Retinal pigment epithelial cell (primary cell): Measurements from ENCODE around the gene RNF182.
"Not testable (repeated sequence)": the region's sequence is repeated elsewhere in the genome, so short reads cannot be mapped to it uniquely, and the experiment has no call there.

Source experiments
- DNase-seq: peaks from one replicate; pipeline ENCODE4 v3.0.0-alpha.2; 2010; ENCODE audit warnings: low read depth
- H3K4me3 ChIP-seq: 2 replicates; pipeline ENCODE4 v1.5.1; 2011; ENCODE audit warnings: mild to moderate bottlenecking, low read length, control low read depth, moderate library complexity
- TF ChIP-seq, protein P1 (sequence below): conservative IDR thresholded peaks from 2 replicates; pipeline ENCODE4 v1.5.1; 2011; ENCODE audit warnings: low read depth, low read length, control low read depth, inconsistent platforms

RNF182 gene

DNA sequence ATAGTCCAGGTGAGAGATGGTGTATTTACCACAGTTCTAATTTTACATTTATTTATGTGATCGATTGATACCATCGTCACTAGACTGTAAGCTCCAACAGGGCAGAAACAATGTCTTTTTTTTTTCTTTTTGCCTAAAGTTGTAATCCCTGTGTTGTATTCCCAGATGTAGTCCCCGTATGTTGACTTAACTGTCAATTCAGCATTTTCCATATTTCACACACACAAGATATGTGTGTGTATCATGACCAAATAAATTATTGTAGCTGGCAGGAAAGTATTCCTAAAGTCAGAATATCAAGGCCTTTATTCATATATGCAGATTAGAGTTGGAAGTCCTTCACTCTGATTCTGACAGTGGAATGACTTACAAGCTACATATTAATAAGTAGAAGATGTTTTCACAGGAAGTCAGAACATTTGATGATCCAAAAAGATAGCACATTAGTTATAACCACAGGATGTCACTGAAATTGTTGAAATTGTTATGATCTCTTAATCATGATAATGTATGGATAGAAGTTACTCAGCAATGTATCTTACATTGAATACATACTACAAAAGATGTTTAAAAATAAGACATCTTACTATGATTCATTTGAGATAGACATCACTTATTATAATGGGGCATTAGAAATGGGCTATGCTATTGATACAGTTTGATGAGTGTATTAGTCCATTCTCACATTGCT is 10.6 kb downstream of the RNF182 start:
- H3K4me3 ChIP-seq: no peak overlapping the region
- TF ChIP-seq, protein P1, sequence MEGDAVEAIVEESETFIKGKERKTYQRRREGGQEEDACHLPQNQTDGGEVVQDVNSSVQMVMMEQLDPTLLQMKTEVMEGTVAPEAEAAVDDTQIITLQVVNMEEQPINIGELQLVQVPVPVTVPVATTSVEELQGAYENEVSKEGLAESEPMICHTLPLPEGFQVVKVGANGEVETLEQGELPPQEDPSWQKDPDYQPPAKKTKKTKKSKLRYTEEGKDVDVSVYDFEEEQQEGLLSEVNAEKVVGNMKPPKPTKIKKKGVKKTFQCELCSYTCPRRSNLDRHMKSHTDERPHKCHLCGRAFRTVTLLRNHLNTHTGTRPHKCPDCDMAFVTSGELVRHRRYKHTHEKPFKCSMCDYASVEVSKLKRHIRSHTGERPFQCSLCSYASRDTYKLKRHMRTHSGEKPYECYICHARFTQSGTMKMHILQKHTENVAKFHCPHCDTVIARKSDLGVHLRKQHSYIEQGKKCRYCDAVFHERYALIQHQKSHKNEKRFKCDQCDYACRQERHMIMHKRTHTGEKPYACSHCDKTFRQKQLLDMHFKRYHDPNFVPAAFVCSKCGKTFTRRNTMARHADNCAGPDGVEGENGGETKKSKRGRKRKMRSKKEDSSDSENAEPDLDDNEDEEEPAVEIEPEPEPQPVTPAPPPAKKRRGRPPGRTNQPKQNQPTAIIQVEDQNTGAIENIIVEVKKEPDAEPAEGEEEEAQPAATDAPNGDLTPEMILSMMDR: no peak
- DNase-seq: no peak

DNA sequence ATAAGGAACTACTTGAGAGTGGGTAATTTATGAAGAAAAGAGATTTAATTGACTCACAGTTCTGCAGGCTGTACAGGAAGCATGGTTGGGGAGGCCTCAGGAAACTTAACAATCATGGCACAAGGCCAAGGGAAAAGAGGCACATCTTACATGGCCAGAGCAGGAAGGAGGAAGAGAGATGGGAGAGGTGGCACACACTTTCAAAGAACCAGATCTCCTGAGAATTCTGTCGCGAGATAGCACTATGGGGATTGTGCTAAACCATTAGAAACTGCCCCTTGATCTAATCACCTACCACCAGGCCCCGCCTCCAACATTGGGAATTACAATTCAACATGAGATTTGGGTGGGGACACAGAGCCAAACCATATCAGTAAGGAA is 11.1 kb downstream of the RNF182 start:
- not testable (repeated sequence) for H3K4me3 ChIP-seq, DNase-seq

DNA sequence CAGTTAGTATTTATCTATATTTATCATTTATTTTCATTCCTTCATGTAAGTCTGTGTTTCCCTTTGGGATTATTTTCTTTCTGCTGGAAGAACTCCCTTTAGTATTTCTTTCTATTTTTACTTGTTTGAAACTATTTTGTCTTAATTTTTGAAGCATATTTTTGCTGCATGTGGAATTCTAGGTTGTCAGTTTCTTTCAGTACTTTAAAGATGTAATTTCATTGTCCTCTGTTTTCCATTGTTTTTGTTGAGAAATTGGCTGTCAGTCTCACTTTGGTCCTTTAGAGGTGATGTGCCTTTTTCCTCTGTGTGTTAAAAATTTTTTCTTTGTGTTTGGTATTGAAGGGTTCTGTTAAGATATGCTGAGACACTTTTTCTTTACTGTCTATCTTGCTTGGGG is 17.1 kb downstream of the RNF182 start:
- TF ChIP-seq, protein P1: no peak
- no peak overlapping the region for H3K4me3 ChIP-seq
- no peak for DNase-seq

DNA sequence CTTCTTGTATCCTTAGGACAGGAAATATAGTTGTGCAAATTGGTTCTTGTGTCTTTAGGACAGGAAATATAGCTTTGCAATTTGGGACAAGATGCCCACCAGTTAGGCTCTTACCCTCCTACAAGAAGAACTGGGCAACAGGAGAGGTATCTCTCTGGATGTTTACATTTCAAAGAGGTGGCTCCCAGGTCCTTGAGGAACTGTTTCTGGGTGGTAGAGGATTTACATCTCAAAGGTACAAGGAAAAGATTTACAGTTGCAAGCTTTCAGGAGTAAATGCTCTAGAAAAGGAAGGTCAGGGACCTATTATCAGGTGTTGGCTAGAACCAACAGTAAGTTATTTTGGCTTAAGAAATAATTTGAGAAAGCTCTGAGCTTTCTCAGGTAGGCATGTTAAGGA is 19.2 kb downstream of the RNF182 start:
- no peak overlapping the region for H3K4me3 ChIP-seq
- TF ChIP-seq, protein P1: no peak
- DNase-seq: no peak

DNA sequence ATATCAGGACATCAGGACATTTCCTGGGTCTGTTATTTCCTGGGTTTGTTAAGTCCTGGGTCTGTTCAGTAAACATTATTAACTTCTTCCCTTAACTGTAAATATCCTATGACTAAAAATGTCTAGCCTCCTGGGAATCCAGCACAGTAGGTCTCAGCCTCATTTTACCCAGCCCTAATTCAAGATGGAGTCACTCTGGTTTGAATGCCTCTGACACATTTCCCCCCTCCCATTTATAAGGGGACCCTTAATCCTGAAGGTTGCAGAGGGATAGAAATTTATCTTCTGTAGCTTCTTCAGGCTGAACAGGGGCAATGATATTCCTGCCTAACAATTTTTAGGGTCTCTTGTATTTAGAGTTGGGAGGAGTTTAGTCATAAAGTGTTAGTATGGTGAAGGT is 21.8 kb downstream of the RNF182 start:
- TF ChIP-seq, protein P1: no peak
- no peak overlapping the region for H3K4me3 ChIP-seq
- DNase-seq: no peak

DNA sequence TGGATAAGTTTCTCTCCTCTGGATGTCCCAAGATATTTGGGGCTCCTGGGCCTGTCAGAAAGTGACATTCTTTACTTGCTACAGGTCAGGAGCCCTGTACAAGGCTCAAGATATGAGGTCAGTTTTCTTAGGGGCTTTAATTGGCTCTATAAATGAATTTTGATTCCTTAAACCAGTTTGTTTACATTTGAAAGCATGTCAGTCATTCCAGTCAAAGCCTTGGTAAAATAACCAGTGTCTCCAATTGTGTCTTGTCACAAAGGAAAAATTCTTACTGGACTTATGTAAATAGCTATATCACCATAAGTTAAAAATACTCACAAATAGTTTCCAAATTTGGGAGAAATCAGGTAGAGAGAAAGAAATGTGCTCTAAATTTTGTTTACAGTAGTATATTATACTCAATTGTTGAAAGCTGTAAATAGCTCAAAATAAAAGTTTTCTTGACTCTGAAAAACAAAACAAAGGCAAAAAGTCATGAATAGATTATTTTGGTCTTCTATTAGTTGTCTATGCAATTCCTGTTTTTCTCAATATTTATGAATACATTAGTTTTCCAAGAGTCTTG is 22.9 kb downstream of the RNF182 start:
- no peak for DNase-seq

DNA sequence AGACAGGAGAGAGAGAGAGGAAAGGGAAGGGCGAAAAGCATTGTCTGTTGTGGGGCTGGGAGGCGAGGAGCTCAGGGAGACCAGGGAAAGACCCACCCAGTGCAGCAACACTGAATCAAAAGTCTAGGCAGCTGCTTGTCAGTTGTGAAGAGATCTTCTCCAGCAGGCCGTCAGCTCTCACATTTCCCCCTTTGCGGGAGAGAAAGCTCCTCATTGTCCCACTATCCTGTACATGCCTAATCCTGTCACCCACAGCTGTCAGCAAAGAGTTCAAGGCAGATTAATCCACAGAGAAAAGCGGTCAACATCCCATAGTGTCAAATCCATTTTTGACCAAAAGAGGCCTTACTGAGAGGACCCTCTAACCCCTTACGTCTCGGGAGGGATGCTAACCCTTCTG is 27.3 kb downstream of the RNF182 start:
- TF ChIP-seq, protein P1: no peak
- no peak overlapping the region for H3K4me3 ChIP-seq
- no peak for DNase-seq

More for the DNA sequence above, 22.9 kb downstream of the RNF182 start:
- no peak overlapping the region for H3K4me3 ChIP-seq
- TF ChIP-seq, protein P1: no peak
